ENCODE results near the gene CD59. TPM values are rescaled to one million over a fixed set of nuclear protein-coding genes. Genes with fewer than 3 reads are reported as not detected.

The CD59 gene
- total RNA-seq, 1 experiment from 2014 or later: 736 TPM

DNA sequence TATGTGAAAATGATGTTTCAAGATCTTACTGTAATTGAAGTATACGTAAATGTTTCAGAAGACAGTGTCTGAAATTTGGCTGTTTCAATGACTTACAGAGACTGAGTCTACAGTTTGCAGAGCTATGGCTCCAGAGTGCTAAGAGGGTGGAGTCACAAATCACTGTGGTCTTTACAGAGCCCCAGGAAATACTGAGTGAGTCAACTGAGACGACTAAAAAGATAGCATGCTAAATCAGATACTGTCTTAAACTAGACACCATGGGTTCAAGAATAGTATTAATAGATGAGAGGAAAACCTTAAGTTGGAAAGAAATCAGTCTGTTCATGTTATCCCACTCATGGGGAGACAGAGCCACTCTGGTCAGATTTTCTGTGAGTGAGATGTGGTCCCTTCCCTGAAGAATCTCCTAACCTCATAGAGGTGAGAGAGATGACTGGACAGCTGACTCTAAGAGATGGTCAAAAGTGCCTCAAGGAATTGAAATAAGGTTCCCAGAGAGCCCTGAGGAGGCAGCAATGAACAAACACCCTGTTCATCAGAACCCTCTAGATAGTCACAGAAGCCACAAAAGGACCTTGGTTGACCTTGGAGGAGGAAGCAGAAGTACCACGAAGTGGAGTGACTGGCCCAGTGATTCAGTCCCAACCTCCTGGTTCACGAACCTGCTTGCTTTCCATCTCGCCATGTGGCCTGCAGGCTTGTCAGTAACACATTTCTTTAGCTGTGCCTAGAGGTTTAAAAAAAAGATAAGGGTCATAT is 65.8 kb downstream of the CD59 start:
- Histone ChIP-seq H3K27me3 (ENCODE audit: control insufficient read depth, insufficient read depth, low read length) (no peaks in the 10 kb centered on the region), H3K4me3 (ENCODE audit: low read depth in 2 of 2, low read length in 2 of 2) (no peak overlapping the region), H3K27ac (ENCODE audit: low read length) (no peak overlapping the region), H3K4me1 (ENCODE audit: control insufficient read depth, insufficient read depth, low read length) (no peaks in the 10 kb centered on the region), H3K9me3 (ENCODE audit: control insufficient read depth, insufficient read depth, low read depth, low read length) (no peaks in the 10 kb centered on the region), H3K36me3 (ENCODE audit: control insufficient read depth, insufficient read depth, low read length) (no peaks in the 10 kb centered on the region)
- DNase-seq (ENCODE audit: low read depth, low spot score) (no peak), ATAC-seq (no peak)
- no peak for TF ChIP-seq TCF7L2 (IDR thresholded peaks at IDR 0.05; ENCODE audit: low read depth, low read length)
- TF ChIP-seq, protein P1, sequence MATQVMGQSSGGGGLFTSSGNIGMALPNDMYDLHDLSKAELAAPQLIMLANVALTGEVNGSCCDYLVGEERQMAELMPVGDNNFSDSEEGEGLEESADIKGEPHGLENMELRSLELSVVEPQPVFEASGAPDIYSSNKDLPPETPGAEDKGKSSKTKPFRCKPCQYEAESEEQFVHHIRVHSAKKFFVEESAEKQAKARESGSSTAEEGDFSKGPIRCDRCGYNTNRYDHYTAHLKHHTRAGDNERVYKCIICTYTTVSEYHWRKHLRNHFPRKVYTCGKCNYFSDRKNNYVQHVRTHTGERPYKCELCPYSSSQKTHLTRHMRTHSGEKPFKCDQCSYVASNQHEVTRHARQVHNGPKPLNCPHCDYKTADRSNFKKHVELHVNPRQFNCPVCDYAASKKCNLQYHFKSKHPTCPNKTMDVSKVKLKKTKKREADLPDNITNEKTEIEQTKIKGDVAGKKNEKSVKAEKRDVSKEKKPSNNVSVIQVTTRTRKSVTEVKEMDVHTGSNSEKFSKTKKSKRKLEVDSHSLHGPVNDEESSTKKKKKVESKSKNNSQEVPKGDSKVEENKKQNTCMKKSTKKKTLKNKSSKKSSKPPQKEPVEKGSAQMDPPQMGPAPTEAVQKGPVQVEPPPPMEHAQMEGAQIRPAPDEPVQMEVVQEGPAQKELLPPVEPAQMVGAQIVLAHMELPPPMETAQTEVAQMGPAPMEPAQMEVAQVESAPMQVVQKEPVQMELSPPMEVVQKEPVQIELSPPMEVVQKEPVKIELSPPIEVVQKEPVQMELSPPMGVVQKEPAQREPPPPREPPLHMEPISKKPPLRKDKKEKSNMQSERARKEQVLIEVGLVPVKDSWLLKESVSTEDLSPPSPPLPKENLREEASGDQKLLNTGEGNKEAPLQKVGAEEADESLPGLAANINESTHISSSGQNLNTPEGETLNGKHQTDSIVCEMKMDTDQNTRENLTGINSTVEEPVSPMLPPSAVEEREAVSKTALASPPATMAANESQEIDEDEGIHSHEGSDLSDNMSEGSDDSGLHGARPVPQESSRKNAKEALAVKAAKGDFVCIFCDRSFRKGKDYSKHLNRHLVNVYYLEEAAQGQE (IDR thresholded peaks at IDR 0.05; ENCODE audit: insufficient read depth in 1 of 2, low read depth in 2 of 2, low read length in 1 of 2): no peak
- TF ChIP-seq, protein P2, sequence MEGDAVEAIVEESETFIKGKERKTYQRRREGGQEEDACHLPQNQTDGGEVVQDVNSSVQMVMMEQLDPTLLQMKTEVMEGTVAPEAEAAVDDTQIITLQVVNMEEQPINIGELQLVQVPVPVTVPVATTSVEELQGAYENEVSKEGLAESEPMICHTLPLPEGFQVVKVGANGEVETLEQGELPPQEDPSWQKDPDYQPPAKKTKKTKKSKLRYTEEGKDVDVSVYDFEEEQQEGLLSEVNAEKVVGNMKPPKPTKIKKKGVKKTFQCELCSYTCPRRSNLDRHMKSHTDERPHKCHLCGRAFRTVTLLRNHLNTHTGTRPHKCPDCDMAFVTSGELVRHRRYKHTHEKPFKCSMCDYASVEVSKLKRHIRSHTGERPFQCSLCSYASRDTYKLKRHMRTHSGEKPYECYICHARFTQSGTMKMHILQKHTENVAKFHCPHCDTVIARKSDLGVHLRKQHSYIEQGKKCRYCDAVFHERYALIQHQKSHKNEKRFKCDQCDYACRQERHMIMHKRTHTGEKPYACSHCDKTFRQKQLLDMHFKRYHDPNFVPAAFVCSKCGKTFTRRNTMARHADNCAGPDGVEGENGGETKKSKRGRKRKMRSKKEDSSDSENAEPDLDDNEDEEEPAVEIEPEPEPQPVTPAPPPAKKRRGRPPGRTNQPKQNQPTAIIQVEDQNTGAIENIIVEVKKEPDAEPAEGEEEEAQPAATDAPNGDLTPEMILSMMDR (IDR thresholded peaks at IDR 0.05): no peak
- no peak for TF ChIP-seq SIN3A (IDR thresholded peaks at IDR 0.05; ENCODE audit: borderline replicate concordance, insufficient read depth, low read depth, low read length)
- TF ChIP-seq POLR2AphosphoS5 (IDR thresholded peaks at IDR 0.05; ENCODE audit: low read depth, low read length): no peak
- no TSS peak for BruUV-seq (replicated peaks)
- ChIA-PET CTCF (no interaction called here), POLR2A (no interaction called here)
- intact Hi-C loops (cut with micrococcal nuclease; ENCODE audit: unreplicated experiment) (no loop called here), in situ Hi-C loops (cut with HindIII; ENCODE audit: low pct_unique_long_range_greater_than_20kb, low sequenced_read_pairs) (no loop called here)

DNA sequence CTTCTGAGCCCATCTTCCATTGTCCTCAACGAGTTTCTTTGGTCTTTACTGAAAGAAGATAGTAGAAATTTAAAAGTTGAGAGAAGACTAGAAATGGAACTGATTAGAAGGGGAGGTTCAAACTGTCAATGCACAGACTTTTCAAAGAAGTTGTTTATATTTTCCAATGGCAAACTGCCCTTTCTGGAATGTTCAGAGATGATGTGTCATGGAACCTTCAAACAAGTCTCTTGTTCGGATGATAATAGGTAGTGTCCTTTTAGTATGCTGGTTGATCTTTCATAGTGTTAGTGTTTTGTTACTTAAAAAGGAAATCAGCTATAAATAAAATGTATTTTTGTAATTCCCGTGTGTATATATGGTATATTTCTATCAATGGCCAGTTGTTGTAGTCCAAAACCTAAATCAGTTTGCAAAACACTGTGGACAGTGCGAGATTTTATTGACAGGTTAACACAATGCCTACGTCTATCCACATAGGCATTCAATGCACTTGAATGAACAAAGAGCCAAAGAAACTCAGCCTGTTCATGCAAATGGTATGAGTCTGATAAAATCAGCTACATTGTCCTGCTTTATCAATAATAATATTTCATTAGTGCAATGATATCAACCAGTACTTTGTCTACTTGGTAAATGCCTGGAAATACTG is 66.5 kb downstream of the CD59 start:
- intact Hi-C loops (cut with micrococcal nuclease; ENCODE audit: unreplicated experiment): no loop called here
- no peaks in the 10 kb centered on the region for H3K4me1 ChIP-seq (ENCODE audit: control insufficient read depth, insufficient read depth, low read length)
- no peaks in the 10 kb centered on the region for H3K9me3 ChIP-seq (ENCODE audit: control insufficient read depth, insufficient read depth, low read depth, low read length)
- ChIA-PET CTCF (no interaction called here), POLR2A (no interaction called here)
- no peak overlapping the region for H3K27ac ChIP-seq (ENCODE audit: low read length)
- H3K27me3 ChIP-seq (ENCODE audit: control insufficient read depth, insufficient read depth, low read length): no peaks in the 10 kb centered on the region
- TF ChIP-seq TCF7L2 (IDR thresholded peaks at IDR 0.05; ENCODE audit: low read depth, low read length) (no peak), SIN3A (IDR thresholded peaks at IDR 0.05; ENCODE audit: borderline replicate concordance, insufficient read depth, low read depth, low read length) (no peak), POLR2AphosphoS5 (IDR thresholded peaks at IDR 0.05; ENCODE audit: low read depth, low read length) (no peak)
- TF ChIP-seq, protein P2 (IDR thresholded peaks at IDR 0.05): no peak
- TF ChIP-seq, protein P1 (IDR thresholded peaks at IDR 0.05; ENCODE audit: insufficient read depth in 1 of 2, low read depth in 2 of 2, low read length in 1 of 2): no peak
- H3K36me3 ChIP-seq (ENCODE audit: control insufficient read depth, insufficient read depth, low read length): no peaks in the 10 kb centered on the region
- DNase-seq (ENCODE audit: low read depth, low spot score) (no peak), ATAC-seq (no peak)
- no TSS peak for BruUV-seq (replicated peaks)
- no peak overlapping the region for H3K4me3 ChIP-seq (ENCODE audit: low read depth in 2 of 2, low read length in 2 of 2)
- in situ Hi-C loops (cut with HindIII; ENCODE audit: low pct_unique_long_range_greater_than_20kb, low sequenced_read_pairs): no loop called here
